ENCODE results near the gene TXNDC5.
A peak's percentile ranks its signal among the peaks of the same experiment; 100 is the strongest.

Gene TXNDC5

DNA sequence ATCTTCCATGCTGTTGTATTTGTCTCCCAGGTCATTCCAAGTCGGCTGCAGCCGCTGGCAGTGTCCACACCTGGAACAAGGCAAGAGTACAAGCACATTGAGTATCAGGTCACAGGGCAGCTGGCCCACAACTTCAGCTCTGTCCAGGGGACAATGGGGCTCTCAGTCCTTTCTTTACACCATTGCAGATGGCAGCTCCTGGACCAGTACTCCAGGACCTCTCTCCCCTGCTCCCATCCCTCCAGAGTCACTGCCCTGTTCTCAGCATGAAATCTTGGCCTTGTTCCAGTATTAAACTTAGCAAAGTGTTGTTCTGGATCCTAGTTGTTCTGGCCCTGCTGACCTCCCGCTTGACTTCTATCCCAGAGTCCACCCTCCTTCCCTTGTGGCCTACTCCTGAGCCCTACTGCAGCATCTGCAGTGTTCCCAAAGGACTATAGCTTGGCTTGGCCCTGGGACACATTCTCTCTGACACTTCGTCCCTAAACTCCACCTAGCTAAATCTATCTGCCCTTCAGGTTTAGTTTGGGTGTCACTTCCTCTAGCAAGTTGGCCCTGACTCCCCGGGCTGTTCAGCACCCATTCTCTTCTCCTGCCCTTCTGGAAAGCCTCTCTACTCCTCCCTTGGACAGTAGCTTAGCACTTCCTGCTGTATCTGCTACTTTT is 5.8 kb downstream of the TXNDC5 start:
- TF ChIP-seq, protein P1, sequence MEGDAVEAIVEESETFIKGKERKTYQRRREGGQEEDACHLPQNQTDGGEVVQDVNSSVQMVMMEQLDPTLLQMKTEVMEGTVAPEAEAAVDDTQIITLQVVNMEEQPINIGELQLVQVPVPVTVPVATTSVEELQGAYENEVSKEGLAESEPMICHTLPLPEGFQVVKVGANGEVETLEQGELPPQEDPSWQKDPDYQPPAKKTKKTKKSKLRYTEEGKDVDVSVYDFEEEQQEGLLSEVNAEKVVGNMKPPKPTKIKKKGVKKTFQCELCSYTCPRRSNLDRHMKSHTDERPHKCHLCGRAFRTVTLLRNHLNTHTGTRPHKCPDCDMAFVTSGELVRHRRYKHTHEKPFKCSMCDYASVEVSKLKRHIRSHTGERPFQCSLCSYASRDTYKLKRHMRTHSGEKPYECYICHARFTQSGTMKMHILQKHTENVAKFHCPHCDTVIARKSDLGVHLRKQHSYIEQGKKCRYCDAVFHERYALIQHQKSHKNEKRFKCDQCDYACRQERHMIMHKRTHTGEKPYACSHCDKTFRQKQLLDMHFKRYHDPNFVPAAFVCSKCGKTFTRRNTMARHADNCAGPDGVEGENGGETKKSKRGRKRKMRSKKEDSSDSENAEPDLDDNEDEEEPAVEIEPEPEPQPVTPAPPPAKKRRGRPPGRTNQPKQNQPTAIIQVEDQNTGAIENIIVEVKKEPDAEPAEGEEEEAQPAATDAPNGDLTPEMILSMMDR (IDR thresholded peaks at IDR 0.05; ENCODE audit: insufficient read depth, low read length, poor library complexity, severe bottlenecking): no peak
- Histone ChIP-seq H3K27me3 (replicated peaks; ENCODE audit: control insufficient read depth, insufficient read depth, low read length) (no peaks in the 10 kb centered on the region), H3K36me3 (ENCODE audit: control insufficient read depth, insufficient read depth, low read length) (peaks cover 37% of the 10 kb centered on the region), H3K4me3 (replicated peaks; ENCODE audit: low read depth, low read length) (peak overlapping the region; percentile 9)
- DNase-seq (ENCODE audit: extremely low read depth, insufficient read length): no peak

DNA sequence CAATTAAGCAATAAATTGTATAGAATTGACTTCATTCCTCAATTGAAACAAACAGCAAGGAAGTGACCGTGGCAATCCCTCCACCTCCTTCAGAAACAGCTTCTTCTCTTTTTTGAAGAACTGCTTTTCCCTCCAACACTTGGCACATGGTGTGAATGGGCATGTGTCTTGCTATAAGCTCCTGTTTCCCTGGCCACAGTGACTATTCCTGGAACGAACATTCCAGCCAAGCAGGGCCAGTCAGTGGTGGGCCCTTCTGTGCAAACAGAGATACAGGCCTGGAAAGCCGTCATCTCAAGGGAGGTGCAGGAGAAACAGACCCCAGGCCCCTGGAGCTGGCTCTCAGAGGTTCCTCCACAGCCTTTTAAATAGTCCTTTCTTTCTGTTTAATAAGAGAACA is 6.9 kb downstream of the TXNDC5 start:
- Histone ChIP-seq H3K4me3 (replicated peaks; ENCODE audit: low read depth, low read length) (no peak overlapping the region), H3K27me3 (replicated peaks; ENCODE audit: control insufficient read depth, insufficient read depth, low read length) (no peaks in the 10 kb centered on the region), H3K36me3 (ENCODE audit: control insufficient read depth, insufficient read depth, low read length) (peaks cover 40% of the 10 kb centered on the region)
- DNase-seq (ENCODE audit: extremely low read depth, insufficient read length): no peak
- TF ChIP-seq, protein P1 (IDR thresholded peaks at IDR 0.05; ENCODE audit: insufficient read depth, low read length, poor library complexity, severe bottlenecking): no peak

DNA sequence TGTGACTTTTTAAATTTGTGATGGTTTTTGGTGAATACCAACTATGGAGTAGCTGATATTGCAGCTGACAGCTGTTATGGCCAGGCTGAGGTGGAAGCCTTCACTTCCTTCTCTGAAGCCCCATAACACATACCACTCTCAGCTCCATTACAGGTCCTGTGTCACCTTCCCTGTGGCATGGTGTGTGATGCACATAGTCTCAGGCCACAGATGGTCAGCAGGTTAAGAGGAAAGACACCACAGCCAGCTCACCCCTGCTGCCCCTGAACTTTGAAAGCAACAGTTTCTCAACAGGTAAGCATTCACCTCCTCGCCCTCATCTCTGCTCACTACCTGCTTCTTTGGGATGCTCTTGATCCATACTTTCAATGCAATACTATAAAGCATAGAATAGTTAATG is 7.7 kb downstream of the TXNDC5 start:
- no peak overlapping the region for H3K4me3 ChIP-seq (replicated peaks; ENCODE audit: low read depth, low read length)
- no peaks in the 10 kb centered on the region for H3K27me3 ChIP-seq (replicated peaks; ENCODE audit: control insufficient read depth, insufficient read depth, low read length)
- DNase-seq (ENCODE audit: extremely low read depth, insufficient read length): no peak
- TF ChIP-seq, protein P1 (IDR thresholded peaks at IDR 0.05; ENCODE audit: insufficient read depth, low read length, poor library complexity, severe bottlenecking): no peak
- H3K36me3 ChIP-seq (ENCODE audit: control insufficient read depth, insufficient read depth, low read length): peaks cover 45% of the 10 kb centered on the region

DNA sequence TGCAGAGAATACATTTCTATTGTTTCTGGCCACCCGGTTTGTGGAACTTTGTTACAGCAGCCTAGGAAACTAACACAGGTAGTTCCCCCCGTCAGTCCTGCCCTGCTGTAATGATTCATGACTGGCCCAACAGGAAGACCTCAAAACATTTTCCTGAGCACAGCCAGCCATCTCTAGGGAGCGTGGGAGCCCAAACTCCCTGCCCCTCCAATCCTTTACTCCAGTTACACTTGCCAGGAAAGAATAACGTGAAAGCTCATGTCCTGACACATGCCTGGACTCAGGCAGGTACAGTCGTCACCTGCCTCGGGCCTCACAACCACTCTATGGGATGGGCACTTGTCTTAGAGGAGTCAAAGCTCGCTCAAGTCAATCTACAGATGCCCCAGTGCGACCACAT is 8.4 kb downstream of the TXNDC5 start:
- Histone ChIP-seq H3K27me3 (replicated peaks; ENCODE audit: control insufficient read depth, insufficient read depth, low read length) (no peaks in the 10 kb centered on the region), H3K36me3 (ENCODE audit: control insufficient read depth, insufficient read depth, low read length) (peaks cover 45% of the 10 kb centered on the region), H3K4me3 (replicated peaks; ENCODE audit: low read depth, low read length) (no peak overlapping the region)
- DNase-seq (ENCODE audit: extremely low read depth, insufficient read length): no peak
- TF ChIP-seq, protein P1 (IDR thresholded peaks at IDR 0.05; ENCODE audit: insufficient read depth, low read length, poor library complexity, severe bottlenecking): no peak

DNA sequence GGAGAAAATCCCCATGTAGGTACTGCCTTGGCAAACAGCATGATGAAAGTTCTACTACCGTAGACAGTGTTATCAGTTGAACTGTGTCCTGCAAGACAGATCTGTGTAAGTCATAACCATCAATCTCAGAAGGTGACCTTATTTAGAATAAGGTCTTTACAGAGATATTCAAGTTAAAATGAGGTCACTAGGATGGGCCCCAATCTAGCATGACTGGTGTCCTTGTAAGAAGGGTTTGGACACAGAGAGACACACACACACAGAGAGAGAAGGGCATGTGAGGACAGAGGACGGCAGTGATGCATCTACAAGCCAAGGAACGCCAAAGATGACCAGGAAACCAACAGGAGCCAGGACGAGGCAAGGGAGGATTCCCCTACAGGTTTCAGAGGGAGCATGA is 8.8 kb downstream of the TXNDC5 start:
- H3K27me3 ChIP-seq (replicated peaks; ENCODE audit: control insufficient read depth, insufficient read depth, low read length): no peaks in the 10 kb centered on the region
- TF ChIP-seq, protein P1 (IDR thresholded peaks at IDR 0.05; ENCODE audit: insufficient read depth, low read length, poor library complexity, severe bottlenecking): no peak
- no peak for DNase-seq (ENCODE audit: extremely low read depth, insufficient read length)
- no peak overlapping the region for H3K4me3 ChIP-seq (replicated peaks; ENCODE audit: low read depth, low read length)
- H3K36me3 ChIP-seq (ENCODE audit: control insufficient read depth, insufficient read depth, low read length): peaks cover 44% of the 10 kb centered on the region

DNA sequence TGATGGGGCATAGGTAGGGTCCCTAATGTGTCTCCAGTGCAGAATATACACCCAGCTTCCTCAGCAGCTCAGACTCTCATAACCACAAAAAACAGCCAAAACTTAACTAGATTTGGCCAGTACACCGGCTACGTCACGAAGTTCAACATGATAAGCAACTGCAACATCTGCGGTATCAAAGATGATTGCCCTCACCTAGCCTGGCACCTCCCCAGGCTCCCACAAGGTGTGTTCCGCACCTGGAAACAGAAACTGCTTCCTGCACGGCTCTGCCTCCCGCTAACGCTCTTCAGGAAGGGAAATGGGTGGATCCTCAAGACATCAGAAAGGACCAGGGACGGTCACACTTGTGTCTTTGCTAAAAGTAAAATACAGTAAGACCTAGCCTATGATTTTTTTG is 9.5 kb downstream of the TXNDC5 start:
- TF ChIP-seq, protein P1 (IDR thresholded peaks at IDR 0.05; ENCODE audit: insufficient read depth, low read length, poor library complexity, severe bottlenecking): no peak
- no peaks in the 10 kb centered on the region for H3K27me3 ChIP-seq (replicated peaks; ENCODE audit: control insufficient read depth, insufficient read depth, low read length)
- peaks cover 44% of the 10 kb centered on the region for H3K36me3 ChIP-seq (ENCODE audit: control insufficient read depth, insufficient read depth, low read length)

More for the DNA sequence above, 9.5 kb downstream of the TXNDC5 start:
- no peak for DNase-seq (ENCODE audit: extremely low read depth, insufficient read length)
- no peak overlapping the region for H3K4me3 ChIP-seq (replicated peaks; ENCODE audit: low read depth, low read length)
